ENCODE results near the gene ARPC5L. TPM values are rescaled to one million over a fixed set of nuclear protein-coding genes. Genes with fewer than 3 reads are reported as not detected.
A peak's percentile ranks its signal among the peaks of the same experiment; 100 is the strongest.

Gene ARPC5L
- polyA plus RNA-seq, 3 donors from 2014 or later, result 169 to 202 (median 172) TPM

DNA sequence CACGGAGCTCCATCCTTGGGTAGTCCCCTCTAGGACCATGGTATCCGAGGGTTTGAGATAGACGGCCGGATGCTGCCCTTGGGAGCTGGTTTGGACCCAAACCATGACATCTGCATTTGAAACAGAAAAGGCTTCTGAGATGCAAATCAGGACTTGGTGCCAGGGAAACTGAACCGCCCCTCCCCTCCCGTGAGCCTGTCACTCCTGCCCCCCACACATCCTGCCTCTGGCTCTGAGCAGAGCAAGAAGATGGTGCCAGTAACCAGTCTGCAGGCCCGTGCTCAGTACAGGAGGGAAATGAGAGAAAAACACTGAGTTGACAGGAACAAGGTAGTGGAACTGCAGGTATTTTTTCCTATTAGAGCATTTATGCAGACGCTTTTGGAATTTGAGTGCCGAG lies 18.6 kb downstream of the ARPC5L start:
- DNase-seq, result no peak
- Mint-ChIP-seq H3K4me1 (peaks cover 51 to 53% of the 10 kb centered on the region in 2 donors), H3K27me3 (ENCODE audit: low read depth in 3 of 3) (peaks cover 0 to 2% (median 0%) of the 10 kb centered on the region in 3 donors), H3K36me3 (peaks cover 7 to 34% (median 29%) of the 10 kb centered on the region in 3 donors), H3K9me3 (no peaks in the 10 kb centered on the region), H3K27ac (peak overlapping the region in 5 of 6 donors; percentile 45 to 82 (median 76)), H3K4me3 (no peak overlapping the region)

GRCh38 chr9:124881138-124881743 lies 19.3 kb downstream of the ARPC5L start:
- H3K9me3 Mint-ChIP-seq, result no peaks in the 10 kb centered on the region
- peaks cover 46 to 48% of the 10 kb centered on the region in 2 donors for H3K4me1 Mint-ChIP-seq
- peaks cover 0 to 2% (median 0%) of the 10 kb centered on the region in 3 donors for H3K27me3 Mint-ChIP-seq (ENCODE audit: low read depth in 3 of 3)
- H3K27ac Mint-ChIP-seq, result peak overlapping the region; percentile 31 to 82 (median 64)
- H3K4me3 Mint-ChIP-seq, result no peak overlapping the region
- peaks cover 11 to 38% (median 33%) of the 10 kb centered on the region in 3 donors for H3K36me3 Mint-ChIP-seq
- no peak for DNase-seq

DNA sequence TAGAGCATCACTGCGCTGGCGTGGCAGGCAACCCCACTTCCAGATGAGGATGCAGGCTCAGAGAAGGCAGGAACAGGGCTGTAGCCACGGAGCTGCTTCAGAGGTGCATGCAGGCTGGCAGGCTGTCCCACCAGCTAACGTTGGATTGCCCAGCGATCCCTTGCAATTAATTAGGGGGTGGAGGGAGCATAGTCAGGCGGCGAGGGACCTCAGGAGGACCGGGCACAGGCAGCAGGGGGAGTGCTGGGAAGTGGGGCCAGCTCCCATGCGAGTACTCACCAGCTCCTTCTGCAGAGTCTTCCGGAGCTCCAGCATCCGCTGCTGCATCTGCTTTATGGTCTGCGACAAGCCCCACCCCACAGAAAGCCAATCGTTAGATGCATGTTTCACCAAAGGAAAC lies 20.3 kb downstream of the ARPC5L start:
- H3K9me3 Mint-ChIP-seq, result no peaks in the 10 kb centered on the region
- no peak for DNase-seq
- H3K36me3 Mint-ChIP-seq, result peaks cover 10 to 40% (median 28%) of the 10 kb centered on the region in 3 donors
- H3K27me3 Mint-ChIP-seq (ENCODE audit: low read depth in 3 of 3), result peaks cover 0 to 4% (median 0%) of the 10 kb centered on the region in 3 donors
- peak overlapping the region in 1 of 6 donors; percentile 77 for H3K27ac Mint-ChIP-seq
- no peak overlapping the region for H3K4me3 Mint-ChIP-seq
- H3K4me1 Mint-ChIP-seq, result peaks cover 40% of the 10 kb centered on the region in 2 donors

GRCh38 chr9:124884376-124884775 lies 22.4 kb downstream of the ARPC5L start:
- Mint-ChIP-seq H3K9me3 (no peaks in the 10 kb centered on the region), H3K27me3 (ENCODE audit: low read depth in 3 of 3) (peaks cover 0 to 2% (median 0%) of the 10 kb centered on the region in 3 donors), H3K4me1 (peaks cover 25 to 27% of the 10 kb centered on the region in 2 donors), H3K4me3 (no peak overlapping the region), H3K27ac (peak overlapping the region in 2 of 6 donors; percentile 31 to 40), H3K36me3 (peaks cover 12 to 27% (median 18%) of the 10 kb centered on the region in 3 donors)
- no peak for DNase-seq

GRCh38 chr9:124885551-124885950 lies 23.6 kb downstream of the ARPC5L start:
- Mint-ChIP-seq H3K36me3 (peaks cover 15 to 37% (median 17%) of the 10 kb centered on the region in 3 donors), H3K4me3 (no peak overlapping the region), H3K9me3 (no peaks in the 10 kb centered on the region), H3K4me1 (peaks cover 14 to 16% of the 10 kb centered on the region in 2 donors), H3K27me3 (ENCODE audit: low read depth in 3 of 3) (peaks cover 0 to 2% (median 0%) of the 10 kb centered on the region in 3 donors), H3K27ac (peak overlapping the region in 1 of 6 donors; percentile 64)
- DNase-seq, result no peak

GRCh38 chr9:124886461-124886860 lies 24.5 kb downstream of the ARPC5L start:
- DNase-seq, result no peak
- Mint-ChIP-seq H3K27ac (peak overlapping the region in 1 of 6 donors; percentile 48), H3K4me3 (no peak overlapping the region), H3K4me1 (peaks cover 5 to 7% of the 10 kb centered on the region in 2 donors), H3K36me3 (peaks cover 20 to 44% (median 21%) of the 10 kb centered on the region in 3 donors), H3K9me3 (no peaks in the 10 kb centered on the region), H3K27me3 (ENCODE audit: low read depth in 3 of 3) (peaks cover 0 to 2% (median 0%) of the 10 kb centered on the region in 3 donors)

- no peak for DNase-seq
- no peaks in the 10 kb centered on the region for H3K9me3 Mint-ChIP-seq
- H3K4me1 Mint-ChIP-seq, result peaks cover under 1 to 2% of the 10 kb centered on the region in 2 donors
- peaks cover 20 to 44% (median 21%) of the 10 kb centered on the region in 3 donors for H3K36me3 Mint-ChIP-seq
- peak overlapping the region in 1 of 6 donors; percentile 57 for H3K27ac Mint-ChIP-seq
- no peak overlapping the region for H3K4me3 Mint-ChIP-seq
- peaks cover 0 to 2% (median 1%) of the 10 kb centered on the region in 3 donors for H3K27me3 Mint-ChIP-seq (ENCODE audit: low read depth in 3 of 3)
Observed at GRCh38 chr9:124886866-124887492, 25.0 kb downstream of the ARPC5L start.

- Mint-ChIP-seq H3K27ac (no peak overlapping the region), H3K27me3 (ENCODE audit: low read depth in 3 of 3) (peaks cover 0 to 2% (median 1%) of the 10 kb centered on the region in 3 donors), H3K4me3 (no peak overlapping the region), H3K9me3 (no peaks in the 10 kb centered on the region), H3K36me3 (peaks cover 21 to 44% (median 24%) of the 10 kb centered on the region in 3 donors), H3K4me1 (peaks cover 0 to 2% of the 10 kb centered on the region in 2 donors)
- no peak for DNase-seq
Observed at GRCh38 chr9:124887832-124888231, 25.9 kb downstream of the ARPC5L start.

DNA sequence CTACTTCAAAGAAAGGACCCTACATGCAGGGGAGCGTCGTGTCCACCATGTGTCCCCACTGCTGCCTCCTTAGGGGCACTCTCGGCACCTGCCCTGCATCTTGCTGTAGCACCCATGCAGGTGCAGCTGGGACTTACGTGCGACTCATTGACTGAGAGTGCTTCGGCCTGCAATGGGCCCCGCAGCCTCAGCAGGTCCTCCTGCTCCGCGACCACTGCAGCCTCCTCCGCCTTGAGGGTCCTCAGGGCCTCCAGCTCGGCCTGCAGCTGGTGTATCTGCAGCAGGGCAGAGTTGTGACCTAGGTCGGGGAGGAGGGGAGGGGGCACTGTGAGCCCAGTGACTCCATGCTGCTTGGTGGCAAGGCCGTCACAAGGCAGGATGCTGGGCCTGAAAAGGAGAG lies 27.1 kb downstream of the ARPC5L start:
- H3K27ac Mint-ChIP-seq, result no peak overlapping the region
- peaks cover 23 to 53% (median 24%) of the 10 kb centered on the region in 3 donors for H3K36me3 Mint-ChIP-seq
- H3K4me3 Mint-ChIP-seq, result no peak overlapping the region
- peaks cover 0 to 2% (median 1%) of the 10 kb centered on the region in 3 donors for H3K27me3 Mint-ChIP-seq (ENCODE audit: low read depth in 3 of 3)
- no peak for DNase-seq
- peaks cover 0 to 2% of the 10 kb centered on the region in 2 donors for H3K4me1 Mint-ChIP-seq
- no peaks in the 10 kb centered on the region for H3K9me3 Mint-ChIP-seq

- H3K4me1 Mint-ChIP-seq, result peaks cover 7 to 10% of the 10 kb centered on the region in 2 donors
- H3K27me3 Mint-ChIP-seq (ENCODE audit: low read depth in 3 of 3), result peaks cover 0 to 2% (median 1%) of the 10 kb centered on the region in 3 donors
- H3K4me3 Mint-ChIP-seq, result no peak overlapping the region
- peaks cover 24 to 55% (median 25%) of the 10 kb centered on the region in 3 donors for H3K36me3 Mint-ChIP-seq
- H3K9me3 Mint-ChIP-seq, result no peaks in the 10 kb centered on the region
- no peak overlapping the region for H3K27ac Mint-ChIP-seq
- DNase-seq, result no peak
Observed at GRCh38 chr9:124890179-124890578, 28.2 kb downstream of the ARPC5L start.

GRCh38 chr9:124894035-124894740 lies 32.3 kb downstream of the ARPC5L start:
- DNase-seq, result no peak
- Mint-ChIP-seq H3K36me3 (peaks cover 16 to 60% (median 37%) of the 10 kb centered on the region in 3 donors), H3K4me1 (peaks cover 5 to 14% of the 10 kb centered on the region in 2 donors), H3K4me3 (no peak overlapping the region), H3K27ac (peak overlapping the region in 4 of 6 donors; percentile 1 to 45 (median 22)), H3K27me3 (ENCODE audit: low read depth in 3 of 3) (peaks cover 0 to 1% (median under 1%) of the 10 kb centered on the region in 3 donors), H3K9me3 (no peaks in the 10 kb centered on the region)

DNA sequence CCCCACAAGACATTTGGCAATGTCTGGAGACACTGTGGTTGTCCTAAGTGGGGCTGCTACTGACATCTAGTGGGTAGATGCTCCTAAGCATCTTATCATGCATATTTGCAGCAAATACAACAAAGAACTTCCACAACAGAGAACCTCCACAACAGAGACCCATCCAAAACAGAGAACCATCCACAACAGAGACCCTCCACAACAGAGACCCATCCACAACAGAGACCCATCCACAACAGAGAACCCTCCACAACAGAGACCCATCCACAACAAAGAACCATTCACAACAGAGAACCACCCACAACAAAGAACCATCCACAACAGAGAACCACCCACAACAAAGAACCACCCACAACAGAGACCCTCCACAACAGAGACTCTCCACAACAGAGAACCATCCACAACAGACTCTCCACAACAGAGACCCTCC lies 32.8 kb downstream of the ARPC5L start:
- H3K4me1 Mint-ChIP-seq, result peaks cover 5 to 14% of the 10 kb centered on the region in 2 donors

GRCh38 chr9:124897570-124898460 lies 35.9 kb downstream of the ARPC5L start:
- H3K27ac Mint-ChIP-seq, result no peak overlapping the region
- H3K36me3 Mint-ChIP-seq, result peaks cover 10 to 50% (median 41%) of the 10 kb centered on the region in 3 donors
- no peak for DNase-seq
- no peaks in the 10 kb centered on the region for H3K9me3 Mint-ChIP-seq
- peaks cover 0 to 2% (median 0%) of the 10 kb centered on the region in 3 donors for H3K27me3 Mint-ChIP-seq (ENCODE audit: low read depth in 3 of 3)
- peaks cover 5 to 14% of the 10 kb centered on the region in 2 donors for H3K4me1 Mint-ChIP-seq
- no peak overlapping the region for H3K4me3 Mint-ChIP-seq

More for the DNA sequence above, 32.8 kb downstream of the ARPC5L start:
- DNase-seq, result peak; percentile 38 to 65 (median 57)
- Mint-ChIP-seq H3K27me3 (ENCODE audit: low read depth in 3 of 3) (peaks cover 0 to 2% (median 1%) of the 10 kb centered on the region in 3 donors), H3K9me3 (no peaks in the 10 kb centered on the region), H3K36me3 (peaks cover 13 to 57% (median 37%) of the 10 kb centered on the region in 3 donors), H3K27ac (peak overlapping the region in 3 of 6 donors; percentile 1 to 45 (median 36)), H3K4me3 (no peak overlapping the region)

Data from immature natural killer cell (primary cell).